ENCODE results near the gene CTTN.

CTTN gene

GRCh38 chr11:70477609-70478008 is 79.3 kb downstream of the CTTN start:
- DNase-seq (ENCODE audit: low read depth), result no peak

GRCh38 chr11:70478166-70478890 is 80.0 kb downstream of the CTTN start:
- DNase-seq (ENCODE audit: low read depth), result no peak

- DNase-seq (ENCODE audit: low read depth), result no peak
Measured at GRCh38 chr11:70480711-70481110, 82.4 kb downstream of the CTTN start.

- no peak for DNase-seq (ENCODE audit: low read depth)
Measured at GRCh38 chr11:70481625-70482528, 83.5 kb downstream of the CTTN start.

GRCh38 chr11:70482529-70482917 is 84.2 kb downstream of the CTTN start:
- no peak for DNase-seq (ENCODE audit: low read depth)

- no peak for DNase-seq (ENCODE audit: low read depth)
Measured at GRCh38 chr11:70483077-70483861, 84.9 kb downstream of the CTTN start.

- DNase-seq (ENCODE audit: low read depth), result no peak
Measured at GRCh38 chr11:70483917-70484316, 85.6 kb downstream of the CTTN start.

GRCh38 chr11:70485326-70486025 is 87.1 kb downstream of the CTTN start:
- no peak for DNase-seq (ENCODE audit: low read depth)

GRCh38 chr11:70486026-70486415 is 87.7 kb downstream of the CTTN start:
- no peak for DNase-seq (ENCODE audit: low read depth)

Measured in non-pigmented ciliary epithelial cell (primary cell).